ENCODE measurements around the gene RASD1. TPM values are rescaled to one million over a fixed set of nuclear protein-coding genes. Genes with fewer than 3 reads are reported as not detected.

RASD1 gene
- total and polyA plus RNA-seq, 2 experiments from 2014 or later, result 3.6 to 3.7 TPM

- Histone ChIP-seq H2AFZ (no peak overlapping the region), H3K79me2 (replicated peaks; ENCODE audit: insufficient read depth) (no peaks in the 10 kb centered on the region), H3K4me2 (no peak overlapping the region), H3K27me3 (ENCODE audit: insufficient read depth) (no peaks in the 10 kb centered on the region), H3K9me2 (ENCODE audit: insufficient read depth) (no peaks in the 10 kb centered on the region), H3K36me3 (ENCODE audit: insufficient read depth) (no peaks in the 10 kb centered on the region), H3F3A (replicated peaks; ENCODE audit: low read depth) (no peaks in the 10 kb centered on the region), H3K27ac (ENCODE audit: low read depth) (no peak overlapping the region), H3K4me1 (ENCODE audit: insufficient read depth) (no peaks in the 10 kb centered on the region), H3K4me3 (no peak overlapping the region), H4K20me1 (replicated peaks; ENCODE audit: insufficient read depth) (no peaks in the 10 kb centered on the region)
- DNase-seq (ENCODE audit: low spot score), result no peak
- Mint-ChIP-seq H3K27me3 (ENCODE audit: insufficient read depth, low read depth, poor library complexity) (peaks cover 2% of the 10 kb centered on the region), H3K27ac (no peak overlapping the region), H3K4me3 (no peak overlapping the region), H3K36me3 (ENCODE audit: low read depth) (no peaks in the 10 kb centered on the region), H3K4me1 (peaks cover 6% of the 10 kb centered on the region; the same call in 2 of the 3 replicates), H3K9me3 (no peaks in the 10 kb centered on the region)
- TF ChIP-seq EZH2 (IDR thresholded peaks at IDR 0.05; ENCODE audit: low read depth, unreplicated experiment), result no peak
- TF ChIP-seq ZNF462 (CRISPR knock-in tag; IDR thresholded peaks at IDR 0.05), result no peak
- TF ChIP-seq CTCF (conservative IDR thresholded peaks at IDR 0.05; ENCODE audit: low read depth in 2 of 2), result no peak
- TF ChIP-seq EZH2phosphoT487 (IDR thresholded peaks at IDR 0.05; ENCODE audit: unreplicated experiment), result no peak
- no peak for TF ChIP-seq STAT1 (IDR thresholded peaks at IDR 0.05; ENCODE audit: unreplicated experiment)
- no peak for TF ChIP-seq ZNF114 (CRISPR knock-in tag; IDR thresholded peaks at IDR 0.05)
- TF ChIP-seq CREB1 (CRISPR knock-in tag; IDR thresholded peaks at IDR 0.05; ENCODE audit: low read depth), result no peak
- TF ChIP-seq ZNF331 (CRISPR knock-in tag; IDR thresholded peaks at IDR 0.05; ENCODE audit: low read depth), result no peak
- no peak for TF ChIP-seq ETS1 (IDR thresholded peaks at IDR 0.05)
- TF ChIP-seq JUNB (IDR thresholded peaks at IDR 0.05; ENCODE audit: unreplicated experiment), result no peak
- no peak for ATAC-seq
Measured at GRCh38 chr17:17535957-17536356, 39.8 kb upstream of the RASD1 start.
